Neural progenitor cell (in vitro differentiated cells): ENCODE data around the gene RNF26. TPM values are rescaled to one million over a fixed set of nuclear protein-coding genes. Genes with fewer than 3 reads are reported as not detected.
A peak's percentile ranks its signal among the peaks of the same experiment; 100 is the strongest.

Experiments used
- DNase-seq: peaks from one replicate; pipeline ENCODE4 v3.0.0-alpha.2; 2016; ENCODE audit warnings: low spot score
- H2AFZ ChIP-seq: fragments of 200-600 bp; sonication (generic); replicated peaks from 2 replicates; pipeline ENCODE4 v1.6.1; 2016; ENCODE audit warnings: antibody characterized with exemption
- H3F3A ChIP-seq: fragments of 200-600 bp; sonication (generic); 2 replicates; pipeline ENCODE4 v1.6.1; 2016; ENCODE audit warnings: antibody characterized with exemption, low read depth
- H3K27ac ChIP-seq: fragments of 200-600 bp; sonication (generic); 2 replicates; pipeline ENCODE4 v1.5.1; 2016; ENCODE audit warnings: mild to moderate bottlenecking
- H3K27me3 ChIP-seq: fragments of 200-600 bp; sonication (generic); 2 replicates; pipeline ENCODE4 v1.6.1; 2016; ENCODE audit warnings: mild to moderate bottlenecking, moderate library complexity
- H3K36me3 ChIP-seq: fragments of 200-600 bp; sonication (generic); 2 replicates; pipeline ENCODE4 v1.5.1; 2016
- H3K4me1 ChIP-seq: fragments of 200-600 bp; sonication (generic); 2 replicates; pipeline ENCODE4 v1.6.1; 2016; ENCODE audit warnings: mixed run types
- H3K4me2 ChIP-seq: fragments of 200-600 bp; sonication (generic); 2 replicates; pipeline ENCODE4 v1.6.1; 2016
- H3K4me3 ChIP-seq: fragments of 200-600 bp; sonication (generic); 2 replicates; pipeline ENCODE4 v1.5.1; 2016
- H3K79me2 ChIP-seq: fragments of 200-600 bp; sonication (generic); 2 replicates; pipeline ENCODE4 v1.6.1; 2016; ENCODE audit warnings: low read depth
- H3K9ac ChIP-seq: fragments of 200-600 bp; sonication (generic); 2 replicates; pipeline ENCODE4 v1.6.1; 2016
- H3K9me3 ChIP-seq: fragments of 200-600 bp; sonication (generic); 2 replicates; pipeline ENCODE4 v1.5.1; 2016; ENCODE audit warnings: low read depth
- H4K20me1 ChIP-seq: fragments of 200-600 bp; sonication (generic); 2 replicates; pipeline ENCODE4 v1.6.1; 2016; ENCODE audit warnings: low read depth
- H3K27ac Mint-ChIP-seq: 3 replicates; pipeline ENCODE4 v1.8.0; 2021; ENCODE audit warnings: mixed read lengths
- H3K27me3 Mint-ChIP-seq: 2 replicates; pipeline ENCODE4 v1.8.0; 2022; ENCODE audit warnings: low read depth, mild to moderate bottlenecking, inconsistent platforms, moderate library complexity, mixed read lengths; ENCODE audit not compliant: insufficient read depth
- H3K36me3 Mint-ChIP-seq: 3 replicates; pipeline ENCODE4 v1.8.0; 2021; ENCODE audit warnings: mixed read lengths
- H3K4me1 Mint-ChIP-seq: 3 replicates; pipeline ENCODE4 v1.8.0; 2021; ENCODE audit warnings: mixed read lengths
- H3K4me3 Mint-ChIP-seq: 3 replicates; pipeline ENCODE4 v1.8.0; 2021; ENCODE audit warnings: mild to moderate bottlenecking, moderate library complexity, mixed read lengths
- H3K9me3 Mint-ChIP-seq: 3 replicates; pipeline ENCODE4 v1.8.0; 2020; ENCODE audit warnings: mixed read lengths
- CTCF ChIP-seq: fragments of 200-600 bp; sonication (generic); IDR thresholded peaks from 2 replicates; pipeline ENCODE4 v1.5.1; 2017; ENCODE audit warnings: antibody characterized with exemption, mild to moderate bottlenecking
- EZH2 ChIP-seq: fragments of 200-600 bp; sonication (generic); IDR thresholded peaks from 2 replicates; pipeline ENCODE4 v1.6.1; 2017; ENCODE audit warnings: antibody characterized with exemption, mild to moderate bottlenecking, moderate library complexity
- EZH2phosphoT487 ChIP-seq: fragments of 200-600 bp; sonication (generic); IDR thresholded peaks from 2 replicates; pipeline ENCODE4 v1.6.1; 2017; ENCODE audit warnings: antibody characterized with exemption
- total RNA-seq: library from RNA; depleted of rRNA; stranded (reverse); fragments of >200 nt; gene quantifications from 2 replicates; pipeline ENCODE4 v1.2.3, GENCODE V29; 2015; ENCODE audit warnings: low replicate concordance

RNF26 gene
- total RNA-seq, 1 donor from 2014 or later: 17.1 TPM

GRCh38 chr11:119317592-119318239 lies 16.6 kb upstream of the RNF26 start:
- TF ChIP-seq CTCF (no peak), EZH2 (no peak), EZH2phosphoT487 (no peak)
- Mint-ChIP-seq H3K27me3 (peaks cover 15% of the 10 kb centered on the region), H3K4me1 (peaks cover 39% of the 10 kb centered on the region), H3K36me3 (no peaks in the 10 kb centered on the region), H3K9me3 (no peaks in the 10 kb centered on the region), H3K27ac (no peak overlapping the region), H3K4me3 (peak overlapping the region; percentile 64)
- no peaks in the 10 kb centered on the region for H3K36me3 ChIP-seq
- no peak overlapping the region for H3K9ac ChIP-seq
- H3K27me3 ChIP-seq: peaks cover 35% of the 10 kb centered on the region
- H3K4me2 ChIP-seq: peak overlapping the region; percentile 89
- H3K9me3 ChIP-seq: no peaks in the 10 kb centered on the region
- peaks cover 6% of the 10 kb centered on the region for H4K20me1 ChIP-seq
- no peak for DNase-seq
- H2AFZ ChIP-seq: peak overlapping the region; percentile 27
- H3K4me1 ChIP-seq: peaks cover 59% of the 10 kb centered on the region
- no peak overlapping the region for H3K27ac ChIP-seq
- H3F3A ChIP-seq: peaks cover 42% of the 10 kb centered on the region
- H3K4me3 ChIP-seq: peak overlapping the region; percentile 74
- no peaks in the 10 kb centered on the region for H3K79me2 ChIP-seq

GRCh38 chr11:119318240-119319135 lies 15.8 kb upstream of the RNF26 start:
- Mint-ChIP-seq H3K4me1 (peaks cover 42% of the 10 kb centered on the region), H3K27me3 (peaks cover 15% of the 10 kb centered on the region), H3K27ac (peak overlapping the region; percentile 70), H3K36me3 (no peaks in the 10 kb centered on the region), H3K9me3 (no peaks in the 10 kb centered on the region), H3K4me3 (peak overlapping the region; percentile 12)
- Histone ChIP-seq H2AFZ (peak overlapping the region; percentile 27), H3K4me3 (no peak overlapping the region), H3K4me1 (peaks cover 59% of the 10 kb centered on the region), H4K20me1 (peaks cover 6% of the 10 kb centered on the region), H3K36me3 (no peaks in the 10 kb centered on the region), H3K79me2 (no peaks in the 10 kb centered on the region), H3K27me3 (peaks cover 35% of the 10 kb centered on the region), H3K9me3 (no peaks in the 10 kb centered on the region), H3F3A (peaks cover 43% of the 10 kb centered on the region), H3K4me2 (peak overlapping the region; percentile 89), H3K27ac (no peak overlapping the region), H3K9ac (no peak overlapping the region)
- DNase-seq: peak; percentile 57
- TF ChIP-seq EZH2: no peak
- no peak for TF ChIP-seq EZH2phosphoT487
- TF ChIP-seq CTCF: no peak

- H3K4me2 ChIP-seq: peak overlapping the region; percentile 89
- peaks cover 49% of the 10 kb centered on the region for H3F3A ChIP-seq
- peak overlapping the region; percentile 27 for H2AFZ ChIP-seq
- H4K20me1 ChIP-seq: peaks cover 6% of the 10 kb centered on the region
- peaks cover 63% of the 10 kb centered on the region for H3K4me1 ChIP-seq
- H3K27ac Mint-ChIP-seq: peak overlapping the region; percentile 70
- H3K79me2 ChIP-seq: no peaks in the 10 kb centered on the region
- H3K36me3 ChIP-seq: no peaks in the 10 kb centered on the region
- DNase-seq: no peak
- no peaks in the 10 kb centered on the region for H3K9me3 ChIP-seq
- H3K9me3 Mint-ChIP-seq: no peaks in the 10 kb centered on the region
- H3K4me1 Mint-ChIP-seq: peaks cover 48% of the 10 kb centered on the region
- no peak overlapping the region for H3K9ac ChIP-seq
- H3K27me3 Mint-ChIP-seq: peaks cover 15% of the 10 kb centered on the region
- no peak overlapping the region for H3K4me3 ChIP-seq
- H3K4me3 Mint-ChIP-seq: peak overlapping the region; percentile 12
- TF ChIP-seq EZH2phosphoT487 (no peak), EZH2 (no peak), CTCF (no peak)
- no peaks in the 10 kb centered on the region for H3K36me3 Mint-ChIP-seq
- peaks cover 35% of the 10 kb centered on the region for H3K27me3 ChIP-seq
- no peak overlapping the region for H3K27ac ChIP-seq
Measured at GRCh38 chr11:119319136-119319699, 15.1 kb upstream of the RNF26 start.
